Lung (tissue), 14 donors: ENCODE data around the gene NBPF11. TPM values are rescaled to one million over a fixed set of nuclear protein-coding genes. Genes with fewer than 3 reads are reported as not detected.
A peak's percentile ranks its signal among the peaks of the same experiment; 100 is the strongest.
"Not testable (repeated sequence)": the region's sequence is repeated elsewhere in the genome, so short reads cannot be mapped to it uniquely, and the experiment has no call there.

ENCODE experiments used
- ATAC-seq: fragments of 200-7000 bp; cut with Tn5 transposase; one replicate; pipeline ENCODE4 v1.9.1; 2020; ENCODE audit warnings: moderate number of reproducible peaks; ENCODE audit not compliant: insufficient read depth, low FRiP score
- DNase-seq, 3 donors: peaks; one replicate each; pipeline ENCODE4 v3.0.0-alpha.2; 2013 to 2017
- H3K27ac ChIP-seq, 2 donors: one replicate each; pipeline ENCODE4 v1.5.1; 2013; ENCODE audit warnings: mild to moderate bottlenecking in 2 of 2, moderate library complexity in 2 of 2, control low read depth in 1 of 2, inconsistent platforms in 1 of 2, low read depth in 1 of 2, low read length in 1 of 2
- H3K27me3 ChIP-seq, 3 donors: one replicate each; pipeline ENCODE4 v1.5.1; 2013; ENCODE audit warnings: low read length in 2 of 3; ENCODE audit not compliant: control insufficient read depth in 3 of 3, insufficient read depth in 3 of 3
- H3K36me3 ChIP-seq, 4 donors: one replicate each; pipeline ENCODE4 v1.5.1; 2013; ENCODE audit warnings: low read length in 4 of 4, mild to moderate bottlenecking in 1 of 4, moderate library complexity in 1 of 4; ENCODE audit not compliant: control insufficient read depth in 4 of 4, insufficient read depth in 4 of 4
- H3K4me1 ChIP-seq, 5 donors: one replicate each; pipeline ENCODE4 v1.5.1; 2013; ENCODE audit warnings: low read length in 5 of 5, mild to moderate bottlenecking in 2 of 5, moderate library complexity in 1 of 5; ENCODE audit not compliant: control insufficient read depth in 5 of 5, insufficient read depth in 5 of 5
- H3K4me3 ChIP-seq: one replicate; pipeline ENCODE4 v1.5.1; 2013; ENCODE audit warnings: mild to moderate bottlenecking, control low read depth, moderate library complexity
- H3K9ac ChIP-seq, 2 donors: one replicate each; pipeline ENCODE4 v1.5.1; 2013; ENCODE audit warnings: low read length in 2 of 2, control low read depth in 1 of 2; ENCODE audit not compliant: insufficient read depth in 1 of 2
- H3K9me3 ChIP-seq, 4 donors: one replicate each; pipeline ENCODE4 v1.5.1; 2013; ENCODE audit warnings: low read length in 3 of 4, mild to moderate bottlenecking in 1 of 4, moderate library complexity in 1 of 4; ENCODE audit not compliant: control insufficient read depth in 4 of 4, insufficient read depth in 3 of 4
- WGBS, 2 donors: extraction: QIAGEN DNeasy Blood & Tissue Kit; methylation state at CpG; one replicate each; pipeline ENCODE4 v1.1.7; 2013; 5-methylcytosine and 5-hydroxymethylcytosine counted together
- long read RNA-seq, 5 donors: transcript quantifications; one replicate each; lab custom pipeline, GENCODE V29; 2026
- polyA plus RNA-seq, 2 donors: library from polyadenylated mRNA; stranded (reverse); fragments of 200-250 nt; gene quantifications; one replicate each; pipeline ENCODE4 v1.2.1, GENCODE V29; 2013
- total RNA-seq, 2 donors: library from RNA; depleted of rRNA in 1 of 2; stranded (reverse); fragments of >200 nt in 1 of 2; gene quantifications; one replicate each; pipeline ENCODE4 v1.2.1, GENCODE V29; 2014 to 2021
- donor health status: Bipolar disorder and iron deficiency.
- donor health status: healthy.
- donor health status: DM: yes; HTN: yes; CAD: no.

Gene NBPF11
- total RNA-seq: 10 to 100 TPM; 10.3 to 16.1 TPM
- 1 to 10 TPM; 4.4 to 6.3 TPM for polyA plus RNA-seq
- long read RNA-seq, donor 1: 0 reads
- long read RNA-seq, donor 2: 0 reads
- long read RNA-seq, donor 3: 0 reads
- long read RNA-seq, donor 4: 0 reads
- long read RNA-seq, donor 5: 0 reads

DNA sequence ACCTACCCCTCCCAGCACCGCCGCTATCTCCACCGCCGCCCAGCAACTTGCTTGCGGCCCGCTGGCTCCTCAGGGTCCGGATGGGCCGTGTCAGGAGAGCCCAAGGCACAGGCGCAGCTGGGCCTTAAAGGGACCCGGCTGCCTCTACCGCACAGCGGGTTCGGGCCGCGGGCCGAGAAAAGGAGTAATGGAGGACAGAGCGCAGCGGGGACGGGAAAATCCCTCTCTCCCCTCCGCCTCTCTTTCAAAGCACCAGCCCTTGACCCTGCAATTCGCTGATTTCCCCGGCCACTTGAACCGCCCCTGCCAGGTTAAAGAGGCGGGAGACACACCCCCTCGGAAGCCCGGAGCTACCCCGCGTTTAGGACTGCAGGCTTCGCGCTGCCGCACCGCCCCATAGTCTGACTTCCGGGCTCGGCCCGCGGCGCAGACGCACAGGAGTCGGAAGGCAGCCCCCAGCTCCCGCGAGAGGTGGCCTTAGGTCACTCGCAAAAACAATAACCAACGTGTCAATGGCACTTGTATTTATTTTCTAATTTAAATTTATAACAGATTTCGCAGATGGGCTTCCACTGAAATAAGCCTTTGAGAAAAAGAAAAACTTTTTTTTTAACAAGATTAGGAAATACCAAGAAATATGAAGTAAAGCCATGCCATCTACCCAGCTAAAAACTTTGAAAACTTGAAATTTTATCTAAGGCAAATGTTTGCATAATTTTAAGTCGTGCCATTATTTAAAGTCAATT lies at the start of gene NBPF11:
Gene NBPF11 (minus strand): TSS at position 371 of the 746 bp plus-strand sequence. CDS start 25,278 bp downstream, outside the sequence.
- peak within 1 kb of the TSS; percentile 72 to 80 for H3K27ac ChIP-seq
- H3K4me1 ChIP-seq, H3K9me3 ChIP-seq, H3K9ac ChIP-seq, H3K36me3 ChIP-seq, H3K27me3 ChIP-seq: not testable (repeated sequence)
- 0 to 1% methylated on average over 44 to 45 of the region's 45 CpGs for WGBS, 2 donors
- peak within 1 kb of the TSS; percentile 62 for H3K4me3 ChIP-seq
- ATAC-seq: peak; percentile 95
- DNase-seq: peak; percentile 84 to 90 (median 89)

GRCh38 chr1:148197396-148197795 lies 45.3 kb upstream of the NBPF11 start:
- ATAC-seq, H3K27ac ChIP-seq: not testable (repeated sequence)

GRCh38 chr1:148196949-148197348 lies 44.9 kb upstream of the NBPF11 start:
- H3K9ac ChIP-seq, H3K4me1 ChIP-seq, ATAC-seq, DNase-seq, H3K27ac ChIP-seq, H3K36me3 ChIP-seq, H3K27me3 ChIP-seq, H3K9me3 ChIP-seq, H3K4me3 ChIP-seq: not testable (repeated sequence)
- no CpG with 5 or more reads among the region's 1 CpG for WGBS, 2 donors

More at GRCh38 chr1:148197396-148197795, 45.3 kb upstream of the NBPF11 start:
- not testable (repeated sequence) for H3K9me3 ChIP-seq, H3K9ac ChIP-seq, H3K36me3 ChIP-seq, H3K4me1 ChIP-seq, H3K27me3 ChIP-seq, DNase-seq, H3K4me3 ChIP-seq
- no CpG with 5 or more reads among the region's 3 CpGs for WGBS, 2 donors

DNA sequence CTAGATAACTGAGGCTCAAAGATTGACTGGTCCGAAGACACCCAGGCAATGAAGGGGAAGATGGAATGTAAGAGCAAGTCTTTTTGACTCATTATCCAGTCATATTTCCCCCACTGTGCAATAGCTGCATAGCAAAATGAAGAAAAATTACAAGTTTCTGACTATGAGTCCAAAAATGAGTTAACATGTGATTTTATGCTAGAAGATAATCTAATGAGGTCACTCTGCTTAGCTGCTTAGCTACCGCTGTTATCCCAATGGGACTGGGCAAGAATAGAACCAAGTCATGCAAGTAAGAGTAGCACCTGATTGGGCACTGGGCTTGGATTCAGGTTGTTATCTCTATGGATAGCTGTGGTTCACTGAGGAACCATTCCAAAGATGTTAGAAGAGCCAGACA lies 43.0 kb upstream of the NBPF11 start:
- not testable (repeated sequence) for H3K4me3 ChIP-seq, ATAC-seq, H3K9me3 ChIP-seq, DNase-seq, H3K9ac ChIP-seq, H3K27me3 ChIP-seq, H3K36me3 ChIP-seq, H3K4me1 ChIP-seq, H3K27ac ChIP-seq
- WGBS, 2 donors: 81 to 83% methylated on average over 1 of the region's 2 CpGs

- H3K9ac ChIP-seq, H3K36me3 ChIP-seq, H3K9me3 ChIP-seq, H3K4me3 ChIP-seq, H3K27me3 ChIP-seq, ATAC-seq, H3K4me1 ChIP-seq, H3K27ac ChIP-seq, DNase-seq: not testable (repeated sequence)
These were observed 36.7 kb upstream of the NBPF11 start for GRCh38 chr1:148188768-148189167.

DNA sequence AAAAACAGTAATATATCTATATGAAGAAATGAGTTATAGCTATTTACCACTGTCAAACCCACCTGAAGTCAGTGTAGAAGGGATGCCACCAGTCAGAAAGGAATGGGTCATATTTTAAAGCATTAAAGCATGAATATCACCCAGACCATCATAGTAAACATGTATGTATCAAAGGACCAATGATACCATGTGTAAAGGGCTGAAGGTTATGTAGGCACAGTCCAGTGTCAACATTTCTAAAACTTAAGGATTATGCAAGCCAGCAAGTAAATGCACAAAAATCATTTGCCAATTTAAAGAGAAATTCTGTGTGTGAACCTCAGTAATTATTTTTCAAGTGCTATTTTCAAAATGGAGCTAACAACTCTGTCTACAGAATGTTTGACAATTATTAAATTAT lies 26.6 kb upstream of the NBPF11 start:
- H3K9me3 ChIP-seq, H3K27me3 ChIP-seq, ATAC-seq, H3K36me3 ChIP-seq, DNase-seq, H3K4me1 ChIP-seq, H3K27ac ChIP-seq, H3K4me3 ChIP-seq, H3K9ac ChIP-seq: not testable (repeated sequence)

DNA sequence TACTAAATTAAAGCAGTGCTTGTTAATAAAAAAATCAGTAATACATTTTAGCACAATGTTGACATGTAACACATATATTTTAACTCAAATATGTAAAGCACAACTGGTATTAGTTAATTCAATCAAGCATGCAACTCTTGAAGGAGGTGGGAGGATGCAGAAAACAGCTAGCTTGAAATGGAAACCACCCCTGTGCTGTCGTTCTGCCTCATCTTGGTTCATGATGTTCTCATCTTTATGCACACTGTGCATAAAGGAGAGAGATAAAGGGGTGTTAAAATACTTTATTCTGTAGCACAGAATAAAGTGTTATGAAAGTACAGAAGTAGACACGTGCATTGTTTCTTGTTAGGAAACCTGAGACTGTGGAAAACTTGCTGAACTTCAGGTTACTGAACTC lies 23.3 kb upstream of the NBPF11 start:
- not testable (repeated sequence) for H3K9ac ChIP-seq, DNase-seq, H3K4me3 ChIP-seq, H3K4me1 ChIP-seq, H3K27ac ChIP-seq, H3K27me3 ChIP-seq, H3K9me3 ChIP-seq, ATAC-seq, H3K36me3 ChIP-seq
- 78 to 90% methylated on average over 2 of the region's 2 CpGs for WGBS, 2 donors

- not testable (repeated sequence) for H3K9me3 ChIP-seq, H3K4me1 ChIP-seq, H3K27ac ChIP-seq, H3K27me3 ChIP-seq, H3K36me3 ChIP-seq, ATAC-seq, DNase-seq, H3K4me3 ChIP-seq, H3K9ac ChIP-seq
These were observed 19.9 kb upstream of the NBPF11 start for GRCh38 chr1:148171995-148172394.
